Endothelial cell of umbilical vein (primary cell): Measurements from ENCODE around the gene CERS6.

Experiments used
- CTCF ChIP-seq, 2 donors: IDR thresholded peaks; 1 replicate in 1 of 2; 2 replicates in 1 of 2; pipeline ENCODE4 v1.5.1; 2011; ENCODE audit warnings: low read length in 2 of 2, mild to moderate bottlenecking in 2 of 2, moderate library complexity in 2 of 2, control low read depth in 1 of 2, inconsistent platforms in 1 of 2, low read depth in 1 of 2; ENCODE audit not compliant: insufficient read depth in 1 of 2; ENCODE audit errors: extremely low read depth in 1 of 2
- FOS ChIP-seq: IDR thresholded peaks from 2 replicates; pipeline ENCODE4 v1.6.1; 2011; ENCODE audit warnings: mild to moderate bottlenecking, low read length, moderate library complexity, borderline replicate concordance; ENCODE audit not compliant: insufficient read depth

GRCh38 chr2:168426861-168427260 is 29.2 kb upstream of the CERS6 start:
- TF ChIP-seq FOS (no peak), CTCF (IDR thresholded peaks at IDR 0.05; ENCODE audit: extremely low read depth in 1 of 2, insufficient read depth in 1 of 2, low read depth in 1 of 2, low read length in 2 of 2) (no peak)
